Activated CD4-positive, alpha-beta T cell treated with anti-CD3 and anti-CD28 coated beads, Interleukin-2, amount 10 ng/mL, durations not matched to agents 24 days and 14 days (primary cell): ENCODE measurements around the gene WFIKKN2. TPM values are rescaled to one million over a fixed set of nuclear protein-coding genes. Genes with fewer than 3 reads are reported as not detected.

Source experiments
- DNase-seq: peaks from one replicate; pipeline ENCODE4 v3.0.0; 2022
- H3K27ac Mint-ChIP-seq: one replicate; pipeline ENCODE4 v1.8.0; 2022; ENCODE audit warnings: mild to moderate bottlenecking, mixed read lengths
- H3K27me3 Mint-ChIP-seq: one replicate; pipeline ENCODE4 v1.8.0; 2022; ENCODE audit warnings: mixed read lengths
- H3K36me3 Mint-ChIP-seq: one replicate; pipeline ENCODE4 v1.8.0; 2022; ENCODE audit warnings: low read depth, mild to moderate bottlenecking, mixed read lengths
- H3K4me1 Mint-ChIP-seq: one replicate; pipeline ENCODE4 v1.8.0; 2021; ENCODE audit warnings: mixed read lengths
- H3K4me3 Mint-ChIP-seq: one replicate; pipeline ENCODE4 v1.8.0; 2022; ENCODE audit warnings: mild to moderate bottlenecking, moderate library complexity, mixed read lengths
- H3K9me3 Mint-ChIP-seq: one replicate; pipeline ENCODE4 v1.8.0; 2021; ENCODE audit warnings: mixed read lengths
- intact Hi-C: fragments of 100-400 bp; cut with micrococcal nuclease; formaldehyde crosslinking; loops from one replicate; pipeline ENCODE4 v1.15.1; 2023
- total RNA-seq: library from RNA; stranded (reverse); gene quantifications from 2 replicates; pipeline ENCODE4 v1.2.3, GENCODE V29; 2022

Gene WFIKKN2
- total RNA-seq, 1 donor from 2014 or later, result not detected

DNA sequence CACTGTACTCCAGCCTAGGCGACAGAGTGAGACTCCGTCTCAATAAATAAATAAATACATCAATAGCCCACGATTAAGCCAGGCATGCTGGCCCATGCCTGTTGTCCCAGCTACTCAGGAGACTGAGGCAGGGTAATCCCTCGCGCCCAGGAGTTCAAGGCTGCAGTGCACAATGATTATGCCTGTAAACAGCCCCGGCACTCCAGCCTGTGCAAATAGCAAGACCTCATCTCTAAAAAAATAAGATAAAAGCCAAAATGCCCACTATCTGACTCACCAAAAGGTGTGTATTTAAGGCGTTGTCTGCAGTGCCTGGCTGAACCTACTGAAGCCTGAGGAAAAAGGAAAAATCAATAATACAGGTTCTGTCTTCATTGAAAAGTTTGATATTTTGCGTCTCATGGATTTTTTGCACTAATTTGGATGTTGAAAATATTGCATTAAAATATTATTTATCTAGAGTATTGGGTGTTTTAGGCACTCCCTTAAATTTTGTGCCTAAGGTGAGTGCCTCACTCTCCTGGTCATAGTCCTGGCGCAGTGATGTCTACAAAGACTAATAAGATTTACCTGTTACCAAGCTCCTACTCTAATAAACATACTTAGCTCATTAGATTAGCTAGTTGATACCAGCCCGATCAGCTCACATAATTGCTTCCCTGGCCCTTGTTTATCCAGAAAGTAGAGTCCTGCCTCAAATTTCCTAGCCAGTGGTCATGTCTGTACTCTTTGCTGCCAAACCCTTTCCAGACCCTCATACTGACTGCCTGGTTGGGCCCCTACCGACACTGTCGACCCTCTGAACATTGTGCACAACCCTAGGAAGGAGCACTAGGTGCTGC, 55.5 kb downstream of the WFIKKN2 start:
- intact Hi-C loops, result no loop called here
- Mint-ChIP-seq H3K27ac (no peak overlapping the region), H3K36me3 (no peaks in the 10 kb centered on the region), H3K4me3 (no peak overlapping the region), H3K9me3 (no peaks in the 10 kb centered on the region), H3K27me3 (peaks cover 25% of the 10 kb centered on the region), H3K4me1 (peaks cover 9% of the 10 kb centered on the region)
- DNase-seq, result no peak

DNA sequence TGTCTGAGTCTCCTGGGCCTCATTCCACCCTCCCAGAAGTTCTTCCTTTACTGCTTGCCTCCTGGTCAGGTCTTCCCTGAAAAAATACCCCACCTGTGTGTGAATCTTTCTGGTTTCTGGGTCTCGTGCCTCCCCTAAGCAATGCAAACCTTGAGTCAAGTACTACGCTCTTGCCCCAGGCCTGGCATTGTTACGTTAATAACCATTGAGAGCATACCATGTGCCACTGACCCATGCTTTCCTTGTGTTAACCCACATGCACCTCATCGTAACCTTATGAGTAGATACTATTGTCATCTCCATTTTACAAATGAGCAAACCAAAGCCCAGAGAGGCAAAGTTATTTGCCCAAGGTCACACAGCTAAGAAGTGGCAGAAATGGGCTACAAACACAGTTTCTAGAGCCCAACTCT, 56.2 kb downstream of the WFIKKN2 start:
- no peaks in the 10 kb centered on the region for H3K36me3 Mint-ChIP-seq
- peaks cover 25% of the 10 kb centered on the region for H3K27me3 Mint-ChIP-seq
- intact Hi-C loops, result no loop called here
- no peak for DNase-seq
- H3K27ac Mint-ChIP-seq, result no peak overlapping the region
- peaks cover 9% of the 10 kb centered on the region for H3K4me1 Mint-ChIP-seq
- no peak overlapping the region for H3K4me3 Mint-ChIP-seq
- no peaks in the 10 kb centered on the region for H3K9me3 Mint-ChIP-seq

Other genes starting within 250 kb of the WFIKKN2 start
- gene ABCC3, start 200.7 kb upstream of the WFIKKN2 start, total RNA-seq, result not detected in 2 replicates
- 47.7 and 49.8 TPM in 2 replicates for gene ANKRD40, start 127.7 kb upstream of the WFIKKN2 start, total RNA-seq
- gene LUC7L3, start 116.0 kb upstream of the WFIKKN2 start, total RNA-seq, result 125 and 133 TPM in 2 replicates
- not detected in 2 replicates for gene ANKRD40CL, start 68.1 kb upstream of the WFIKKN2 start, total RNA-seq
- gene TOB1, start 30.8 kb downstream of the WFIKKN2 start, total RNA-seq, result 29.0 and 30.1 TPM in 2 replicates